NCI-H82 (cell line): Measurements from ENCODE around the gene FBH1.

ENCODE experiments used
- DNase-seq: peaks from one replicate; lab custom pipeline; 2025; lab: John Stamatoyannopoulos, UW

The FBH1 gene

GRCh38 chr10:5981529-5981928, 91.5 kb downstream of the FBH1 start:
- DNase-seq = no peak

- DNase-seq = no peak
Observed at GRCh38 chr10:5983774-5984173, 93.7 kb downstream of the FBH1 start.

GRCh38 chr10:5985029-5985428, 95.0 kb downstream of the FBH1 start:
- DNase-seq = no peak
